Measurements from ENCODE around the gene CDC42EP1.

DNA sequence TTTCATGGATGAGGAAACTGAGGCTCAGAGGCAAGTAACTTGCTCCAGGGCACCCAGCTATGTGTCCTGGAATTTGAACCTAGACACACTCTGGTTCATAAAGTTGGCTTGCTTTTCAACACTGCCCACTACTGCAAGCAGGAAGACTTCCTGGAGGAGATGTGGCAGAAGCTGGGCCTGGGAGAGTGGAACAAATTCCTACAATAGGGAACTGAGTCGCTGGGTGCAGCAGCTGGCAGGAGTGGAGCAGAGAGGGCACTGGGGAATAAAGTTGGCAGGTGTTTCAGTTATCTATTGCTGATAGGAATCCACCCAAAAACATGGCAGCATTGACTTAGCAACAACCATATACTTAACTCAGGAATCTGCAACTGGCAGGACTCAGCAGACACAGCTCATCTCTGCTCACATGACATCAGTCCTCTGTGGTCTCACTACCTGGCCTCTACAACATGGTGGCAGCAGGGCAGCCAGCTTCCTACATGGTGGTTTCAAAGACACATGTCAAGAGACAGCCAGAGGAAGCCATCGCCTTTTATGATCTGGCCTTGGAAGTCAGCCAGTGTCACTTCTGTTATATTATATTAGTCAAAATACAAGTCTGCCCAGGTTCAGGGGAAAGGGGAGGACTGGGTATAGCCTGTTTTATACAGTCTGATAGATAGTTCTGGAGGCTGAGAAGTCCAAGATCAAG, 30.5 kb upstream of the CDC42EP1 start:
- TF ChIP-seq CTCF (IDR thresholded peaks at IDR 0.05) (no peak), POLR2A (IDR thresholded peaks at IDR 0.05) (no peak), EP300 (IDR thresholded peaks at IDR 0.05) (no peak)
